Mesendoderm (in vitro differentiated cells): Measurements from ENCODE around the gene FSTL4.

Experiments used
- DNase-seq: peaks from one replicate; pipeline ENCODE4 v3.0.0; 2013
- H2AK5ac ChIP-seq: 2 replicates; pipeline ENCODE4 v1.6.1; 2013; ENCODE audit warnings: low read length, inconsistent platforms
- H2BK120ac ChIP-seq: 2 replicates; pipeline ENCODE4 v1.6.1; 2013; ENCODE audit warnings: low read depth, mild to moderate bottlenecking, low read length, moderate library complexity, mixed read lengths
- H2BK15ac ChIP-seq: replicated peaks from 2 replicates; pipeline ENCODE4 v1.6.1; 2013; ENCODE audit warnings: low read depth, mild to moderate bottlenecking, moderate library complexity
- H2BK5ac ChIP-seq: 2 replicates; pipeline ENCODE4 v1.6.1; 2013; ENCODE audit warnings: low read length, inconsistent platforms
- H3K18ac ChIP-seq: 2 replicates; pipeline ENCODE4 v1.6.1; 2013; ENCODE audit warnings: mild to moderate bottlenecking, low read length, mixed read lengths
- H3K23ac ChIP-seq: one replicate; pipeline ENCODE4 v1.6.1; 2013; ENCODE audit warnings: low read length
- H3K27ac ChIP-seq: 2 replicates; pipeline ENCODE4 v1.5.1; 2013; ENCODE audit warnings: low read depth, mild to moderate bottlenecking, inconsistent platforms, low read length, moderate library complexity
- H3K27me3 ChIP-seq: 2 replicates; pipeline ENCODE4 v1.6.1; 2013; ENCODE audit warnings: low read length, control low read depth, mild to moderate bottlenecking, inconsistent platforms; ENCODE audit not compliant: insufficient read depth, poor library complexity
- H3K36me3 ChIP-seq: 2 replicates; pipeline ENCODE4 v1.6.1; 2013; ENCODE audit warnings: low read length, inconsistent platforms; ENCODE audit not compliant: control insufficient read depth, insufficient read depth
- H3K4ac ChIP-seq: one replicate; pipeline ENCODE4 v1.6.1; 2013; ENCODE audit warnings: low read depth, mild to moderate bottlenecking, low read length, moderate library complexity
- H3K4me1 ChIP-seq: 2 replicates; pipeline ENCODE4 v1.6.1; 2013; ENCODE audit warnings: low read depth, low read length, inconsistent platforms; ENCODE audit not compliant: control insufficient read depth
- H3K4me2 ChIP-seq: 2 replicates; pipeline ENCODE4 v1.6.1; 2013; ENCODE audit warnings: low read length
- H3K4me3 ChIP-seq: 2 replicates; pipeline ENCODE4 v1.5.1; 2013; ENCODE audit warnings: mild to moderate bottlenecking, low read length
- H3K56ac ChIP-seq: one replicate; pipeline ENCODE4 v1.6.1; 2013; ENCODE audit warnings: low read length
- H3K79me1 ChIP-seq: 2 replicates; pipeline ENCODE4 v1.6.1; 2013; ENCODE audit warnings: low read length, inconsistent platforms
- H3K79me2 ChIP-seq: 2 replicates; pipeline ENCODE4 v1.6.1; 2013; ENCODE audit warnings: mild to moderate bottlenecking, low read length; ENCODE audit not compliant: control insufficient read depth, insufficient read depth
- H3K9ac ChIP-seq: 2 replicates; pipeline ENCODE4 v1.6.1; 2013; ENCODE audit warnings: low read length, inconsistent platforms
- H4K5ac ChIP-seq: one replicate; pipeline ENCODE4 v1.6.1; 2013; ENCODE audit warnings: low read length
- H4K8ac ChIP-seq: one replicate; pipeline ENCODE4 v1.6.1; 2013; ENCODE audit warnings: low read depth, mild to moderate bottlenecking, control low read depth, low read length, moderate library complexity
- WGBS: extraction: QIAGEN DNeasy Blood & Tissue Kit; methylation state at CpG from one replicate; pipeline ENCODE4 v1.1.7; 2013; ENCODE audit warnings: low lambda C conversion rate, missing lambda C conversion rate; ENCODE audit not compliant: insufficient coverage; ENCODE audit errors: extremely low coverage; 5-methylcytosine and 5-hydroxymethylcytosine counted together

Gene FSTL4

GRCh38 chr5:133467826-133468463 lies 144.4 kb downstream of the FSTL4 start:
- no peak overlapping the region for H3K4me2 ChIP-seq
- H2BK120ac ChIP-seq: no peak overlapping the region
- H3K56ac ChIP-seq: no peak overlapping the region
- H3K36me3 ChIP-seq: no peaks in the 10 kb centered on the region
- no peak overlapping the region for H2AK5ac ChIP-seq
- no peaks in the 10 kb centered on the region for H3K79me1 ChIP-seq
- H3K4ac ChIP-seq: no peak overlapping the region
- H4K8ac ChIP-seq: no peak overlapping the region
- no peak overlapping the region for H3K27ac ChIP-seq
- DNase-seq: no peak
- H2BK5ac ChIP-seq: no peak overlapping the region
- peak overlapping the region; percentile 24 for H3K23ac ChIP-seq
- H3K27me3 ChIP-seq: no peaks in the 10 kb centered on the region
- no CpG with 5 or more reads among the region's 4 CpGs for WGBS
- H3K9ac ChIP-seq: no peak overlapping the region
- no peak overlapping the region for H3K18ac ChIP-seq
- H3K79me2 ChIP-seq: no peaks in the 10 kb centered on the region
- H2BK15ac ChIP-seq: no peak overlapping the region
- H4K5ac ChIP-seq: no peak overlapping the region
- no peak overlapping the region for H3K4me3 ChIP-seq
- no peaks in the 10 kb centered on the region for H3K4me1 ChIP-seq

- Histone ChIP-seq H3K18ac (no peak overlapping the region), H3K4me2 (no peak overlapping the region), H3K23ac (peak overlapping the region; percentile 24), H2BK5ac (no peak overlapping the region), H3K79me1 (no peaks in the 10 kb centered on the region), H4K5ac (no peak overlapping the region), H3K4ac (no peak overlapping the region), H3K27me3 (no peaks in the 10 kb centered on the region), H3K9ac (no peak overlapping the region), H3K36me3 (no peaks in the 10 kb centered on the region), H3K27ac (no peak overlapping the region), H2AK5ac (no peak overlapping the region), H3K79me2 (no peaks in the 10 kb centered on the region), H2BK15ac (no peak overlapping the region), H3K56ac (peak overlapping the region; percentile 38), H2BK120ac (no peak overlapping the region), H3K4me3 (no peak overlapping the region), H3K4me1 (no peaks in the 10 kb centered on the region), H4K8ac (no peak overlapping the region)
- DNase-seq: peak; percentile 26
- no CpG with 5 or more reads among the region's 7 CpGs for WGBS
These were observed 145.0 kb downstream of the FSTL4 start for GRCh38 chr5:133467335-133467779.

- H2AK5ac ChIP-seq: no peak overlapping the region
- no peaks in the 10 kb centered on the region for H3K27me3 ChIP-seq
- no peak overlapping the region for H2BK5ac ChIP-seq
- H3K36me3 ChIP-seq: no peaks in the 10 kb centered on the region
- H3K23ac ChIP-seq: no peak overlapping the region
- H3K9ac ChIP-seq: no peak overlapping the region
- no peak overlapping the region for H4K5ac ChIP-seq
- H3K4me2 ChIP-seq: no peak overlapping the region
- H2BK120ac ChIP-seq: no peak overlapping the region
- no peak overlapping the region for H3K18ac ChIP-seq
- H3K56ac ChIP-seq: peak overlapping the region; percentile 38
- H3K79me2 ChIP-seq: no peaks in the 10 kb centered on the region
- H3K4me1 ChIP-seq: no peaks in the 10 kb centered on the region
- H3K4me3 ChIP-seq: no peak overlapping the region
- 100% methylated on average over 2 of the region's 5 CpGs for WGBS
- H3K79me1 ChIP-seq: no peaks in the 10 kb centered on the region
- no peak overlapping the region for H4K8ac ChIP-seq
- H2BK15ac ChIP-seq: no peak overlapping the region
- no peak overlapping the region for H3K27ac ChIP-seq
- peak; percentile 46 for DNase-seq
- no peak overlapping the region for H3K4ac ChIP-seq
These were observed 145.6 kb downstream of the FSTL4 start for GRCh38 chr5:133466556-133467334.

GRCh38 chr5:133464013-133464412 lies 148.3 kb downstream of the FSTL4 start:
- no peak overlapping the region for H3K4me2 ChIP-seq
- no peak overlapping the region for H3K56ac ChIP-seq
- H3K4ac ChIP-seq: no peak overlapping the region
- H2BK15ac ChIP-seq: no peak overlapping the region
- no peak overlapping the region for H4K5ac ChIP-seq
- H3K4me3 ChIP-seq: no peak overlapping the region
- H2BK5ac ChIP-seq: no peak overlapping the region
- H3K36me3 ChIP-seq: no peaks in the 10 kb centered on the region
- no peak overlapping the region for H2BK120ac ChIP-seq
- H3K23ac ChIP-seq: no peak overlapping the region
- no peaks in the 10 kb centered on the region for H3K79me1 ChIP-seq
- no peak for DNase-seq
- no peaks in the 10 kb centered on the region for H3K79me2 ChIP-seq
- H3K18ac ChIP-seq: no peak overlapping the region
- no peaks in the 10 kb centered on the region for H3K4me1 ChIP-seq
- WGBS: no CpG with 5 or more reads among the region's 6 CpGs
- no peaks in the 10 kb centered on the region for H3K27me3 ChIP-seq
- no peak overlapping the region for H3K9ac ChIP-seq
- no peak overlapping the region for H3K27ac ChIP-seq
- H2AK5ac ChIP-seq: no peak overlapping the region
- no peak overlapping the region for H4K8ac ChIP-seq

- no peak overlapping the region for H2BK15ac ChIP-seq
- H3K56ac ChIP-seq: no peak overlapping the region
- H4K5ac ChIP-seq: no peak overlapping the region
- no peaks in the 10 kb centered on the region for H3K36me3 ChIP-seq
- no peak overlapping the region for H2AK5ac ChIP-seq
- no peak overlapping the region for H3K4me2 ChIP-seq
- no peak overlapping the region for H3K4ac ChIP-seq
- no peak overlapping the region for H3K23ac ChIP-seq
- H3K4me3 ChIP-seq: no peak overlapping the region
- no peaks in the 10 kb centered on the region for H3K79me2 ChIP-seq
- WGBS: no CpG with 5 or more reads among the region's 5 CpGs
- H3K27ac ChIP-seq: no peak overlapping the region
- no peak overlapping the region for H2BK5ac ChIP-seq
- H3K79me1 ChIP-seq: no peaks in the 10 kb centered on the region
- no peak overlapping the region for H3K18ac ChIP-seq
- H3K27me3 ChIP-seq: no peaks in the 10 kb centered on the region
- DNase-seq: no peak
- no peak overlapping the region for H4K8ac ChIP-seq
- no peak overlapping the region for H3K9ac ChIP-seq
- no peak overlapping the region for H2BK120ac ChIP-seq
- H3K4me1 ChIP-seq: no peaks in the 10 kb centered on the region
These were observed 150.4 kb downstream of the FSTL4 start for GRCh38 chr5:133461796-133462516.
